D721Med (cell line): ENCODE results near the gene C4BPB.

Experiments used
- DNase-seq: peaks from one replicate; pipeline ENCODE4 v3.0.0; 2011; ENCODE audit warnings: low spot score; ENCODE audit not compliant: insufficient read length
- FAIRE-seq: peaks from 2 replicates; lab custom pipeline; 2011; peaks lifted over from hg19 to GRCh38; lab: Jason Lieb, UNC
- CTCF ChIP-seq: IDR thresholded peaks from 2 replicates; pipeline ENCODE4 v1.5.1; 2012; ENCODE audit warnings: mild to moderate bottlenecking, control low read depth; ENCODE audit not compliant: insufficient read depth; ENCODE audit errors: missing control alignments

C4BPB gene

GRCh38 chr1:207077012-207077411, 11.6 kb upstream of the C4BPB start:
- DNase-seq = no peak
- no peak for FAIRE-seq
- no peak for TF ChIP-seq CTCF

GRCh38 chr1:207077470-207078377, 10.9 kb upstream of the C4BPB start:
- TF ChIP-seq CTCF = peak; percentile 99
- FAIRE-seq (peak; percentile 97), DNase-seq (no peak)

- FAIRE-seq = no peak
- no peak for TF ChIP-seq CTCF
- DNase-seq = no peak
Measured at GRCh38 chr1:207078578-207079132, 10.0 kb upstream of the C4BPB start.

- TF ChIP-seq CTCF = no peak
- no peak for FAIRE-seq
- no peak for DNase-seq
Measured at GRCh38 chr1:207079706-207080241, 8.9 kb upstream of the C4BPB start.

GRCh38 chr1:207081088-207081487, 7.6 kb upstream of the C4BPB start:
- no peak for FAIRE-seq
- TF ChIP-seq CTCF = no peak

GRCh38 chr1:207081806-207082205, 6.9 kb upstream of the C4BPB start:
- FAIRE-seq (no peak), DNase-seq (no peak)
- no peak for TF ChIP-seq CTCF

More at GRCh38 chr1:207081088-207081487, 7.6 kb upstream of the C4BPB start:
- no peak for DNase-seq
